HG03097 (cell line): ENCODE measurements around the gene OR2D3.
"Not testable (repeated sequence)": the region's sequence is repeated elsewhere in the genome, so short reads cannot be mapped to it uniquely, and the experiment has no call there.

Experiments used
- ATAC-seq: cut with Tn5 transposase; IDR thresholded peaks from one replicate; pipeline ENCODE4 v1.9.1; 2021; ENCODE audit not compliant: unreplicated experiment, low FRiP score

The OR2D3 gene

DNA sequence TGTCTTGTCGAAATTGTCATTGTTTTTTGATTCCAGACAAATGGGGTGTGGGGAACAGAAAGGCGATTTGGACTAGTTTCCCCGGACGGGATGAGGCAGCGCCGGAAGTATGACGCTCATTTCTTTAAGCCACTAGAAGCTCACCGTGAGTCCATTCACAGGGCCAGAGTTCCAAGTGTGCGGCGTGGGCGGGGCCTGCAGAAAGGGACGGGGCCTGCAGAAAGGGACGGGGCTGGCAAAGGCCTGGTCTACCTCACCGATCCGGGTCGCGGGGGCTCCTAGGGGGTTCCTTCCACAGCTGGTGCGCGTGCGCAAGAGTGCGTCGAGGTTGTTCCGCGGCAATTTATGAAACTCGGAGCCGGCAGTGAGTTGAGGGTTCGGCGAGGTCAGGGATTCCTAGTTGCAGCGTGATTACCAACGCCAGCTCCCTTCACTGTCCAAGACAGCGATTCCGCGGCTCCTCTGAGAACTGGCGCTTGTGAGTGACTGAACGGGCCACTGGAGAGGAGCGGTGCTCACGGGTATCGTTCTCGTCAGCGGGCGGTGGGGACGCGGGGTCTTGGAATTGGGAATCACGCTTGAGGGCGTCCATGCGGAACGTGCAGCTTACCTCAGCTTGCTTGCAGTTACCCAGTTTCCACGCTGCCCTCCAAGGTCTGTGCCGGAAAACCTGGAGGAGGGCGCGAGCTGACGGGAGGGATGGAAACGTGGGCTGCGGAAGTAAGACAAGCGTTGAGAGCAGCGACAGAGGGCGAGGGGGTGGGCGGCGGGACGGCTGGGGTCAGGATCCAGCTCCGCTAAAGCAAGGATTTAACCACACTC, 5.6 kb downstream of the OR2D3 start, which contains the start of gene ZNF215:
Gene ZNF215, plus strand, starts transcription at position 219 of the 822 bp plus-strand sequence. CDS start 5,847 bp downstream, outside the sequence.
- ATAC-seq = peak; percentile 54

GRCh38 chr11:6927030-6927617, 6.3 kb downstream of the OR2D3 start:
- peak; percentile 50 for ATAC-seq

GRCh38 chr11:6928916-6929315, 8.1 kb downstream of the OR2D3 start:
- ATAC-seq = no peak

GRCh38 chr11:6931146-6931713, 10.4 kb downstream of the OR2D3 start:
- no peak for ATAC-seq

GRCh38 chr11:6932145-6932544, 11.3 kb downstream of the OR2D3 start:
- ATAC-seq = no peak

DNA sequence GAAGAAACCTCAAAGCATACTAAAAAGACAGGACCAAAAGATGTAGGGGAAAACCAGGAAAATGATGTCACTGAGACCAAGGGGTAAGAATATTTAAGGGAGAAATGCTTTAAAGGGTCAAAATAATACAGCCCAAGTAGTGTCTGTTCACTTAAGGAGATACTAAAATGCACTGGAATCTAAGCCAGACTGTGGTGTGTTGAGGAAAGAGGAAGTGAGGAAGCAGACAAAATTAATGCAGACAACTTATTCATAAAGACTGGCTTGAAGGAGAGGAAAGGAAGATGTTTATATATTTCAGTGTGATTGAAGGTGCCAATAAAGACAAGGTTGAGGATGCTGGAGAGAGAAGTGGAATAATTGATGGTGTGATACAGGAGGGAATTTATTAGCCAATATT, 21.2 kb downstream of the OR2D3 start:
- ATAC-seq = no peak

DNA sequence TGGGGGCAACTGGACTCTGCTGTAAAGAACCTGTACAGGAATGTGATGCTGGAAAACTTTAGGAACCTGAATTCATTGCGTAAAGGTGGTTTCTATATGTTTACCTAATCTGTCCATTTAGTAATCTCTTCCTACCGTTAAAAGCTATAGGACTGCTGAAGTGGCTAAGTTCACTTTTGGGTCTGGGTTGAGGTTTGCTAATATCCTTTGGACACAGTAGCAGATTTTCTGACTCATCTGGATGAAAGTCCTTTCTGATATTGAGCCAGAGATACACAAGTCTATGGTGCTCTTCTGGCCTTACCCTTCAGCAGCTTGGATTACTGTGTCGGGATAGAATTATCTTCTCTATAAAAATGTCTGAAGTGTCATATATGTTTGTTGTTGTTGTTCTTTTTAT, 22.3 kb downstream of the OR2D3 start:
- no peak for ATAC-seq

- ATAC-seq = not testable (repeated sequence)
Observed at GRCh38 chr11:6954248-6954647, 33.4 kb downstream of the OR2D3 start.

DNA sequence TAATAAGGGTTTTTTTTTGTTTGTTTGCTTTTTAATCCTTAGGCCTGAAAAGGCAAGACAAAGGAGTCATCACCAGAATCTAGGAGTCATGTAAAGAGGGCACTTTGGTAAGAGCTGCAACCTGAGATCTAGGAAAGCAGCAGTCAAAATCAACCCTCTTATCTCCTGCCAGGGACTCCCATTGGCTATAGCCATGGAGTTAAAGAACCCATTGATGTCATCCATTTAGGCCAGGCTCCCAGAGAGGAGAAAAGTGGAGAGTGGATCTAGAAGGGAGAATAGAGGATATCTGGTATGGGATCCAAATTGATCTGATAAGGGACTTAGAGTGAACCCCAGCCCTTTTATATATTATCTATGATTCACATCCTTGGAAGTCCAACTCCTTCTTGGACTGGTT, 41.3 kb downstream of the OR2D3 start:
- ATAC-seq = no peak

DNA sequence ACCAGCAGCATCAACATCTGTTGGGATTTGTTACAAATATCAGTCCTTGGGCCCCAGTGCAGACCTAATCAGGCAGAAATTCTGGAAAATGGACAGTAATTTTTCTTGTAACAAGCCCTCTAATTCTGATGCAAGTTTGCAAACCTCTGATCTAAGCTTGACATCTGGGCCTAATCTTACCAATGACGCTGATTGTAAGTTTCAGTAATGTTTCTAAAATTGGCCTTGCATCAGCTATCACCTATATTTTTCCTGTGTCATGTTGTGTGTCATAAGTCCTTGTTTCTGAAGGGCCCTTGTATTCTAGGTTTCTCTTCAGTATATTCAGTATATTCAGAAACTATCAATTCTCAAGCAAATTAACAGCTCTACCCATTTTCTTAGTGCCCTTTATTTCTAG, 41.9 kb downstream of the OR2D3 start:
- no peak for ATAC-seq

DNA sequence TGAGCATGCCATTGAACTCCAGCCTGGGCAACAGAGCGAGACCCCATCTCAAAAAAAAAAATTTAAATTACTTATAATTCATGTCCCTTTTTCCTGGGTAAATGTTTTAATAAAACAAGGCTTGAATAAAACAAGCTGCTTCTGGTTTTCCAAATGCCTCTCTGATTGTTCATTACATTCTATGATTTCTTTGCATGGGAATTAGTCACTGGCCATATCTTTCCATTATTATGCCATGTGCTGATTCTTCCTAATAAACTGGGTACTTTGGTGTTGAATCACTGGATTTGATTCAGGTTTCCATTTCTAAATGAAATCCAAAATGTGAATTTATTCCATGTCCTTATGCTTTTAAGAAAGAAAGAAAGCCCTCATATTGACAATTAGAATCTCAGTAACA, 48.0 kb downstream of the OR2D3 start:
- ATAC-seq = no peak

DNA sequence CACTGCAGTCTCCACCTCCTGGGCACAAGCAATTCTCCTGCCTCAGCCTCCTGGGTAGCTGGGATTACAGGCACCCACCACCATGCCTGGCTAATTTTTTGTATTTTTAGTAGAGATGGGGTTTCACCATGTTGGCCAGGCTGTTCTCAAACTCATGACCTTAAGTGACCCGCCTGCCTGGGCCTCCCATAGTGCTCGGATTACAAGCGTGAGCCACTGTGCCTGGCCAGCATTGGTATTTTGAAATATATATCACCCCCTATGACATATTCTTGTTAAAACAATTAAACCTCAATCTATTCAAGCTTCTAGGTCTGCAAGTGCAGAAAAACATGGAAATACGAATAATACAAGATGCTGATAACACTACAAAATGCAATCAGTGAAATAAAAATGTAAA, 49.1 kb downstream of the OR2D3 start:
- not testable (repeated sequence) for ATAC-seq
